GM21360 (cell line): ENCODE results near the gene EXOC3L4.
"Not testable (repeated sequence)": the region's sequence is repeated elsewhere in the genome, so short reads cannot be mapped to it uniquely, and the experiment has no call there.

ENCODE experiments used
- ATAC-seq: cut with Tn5 transposase; IDR thresholded peaks from one replicate; pipeline ENCODE4 v1.9.1; 2021; ENCODE audit warnings: mild to moderate bottlenecking, moderate library complexity; ENCODE audit not compliant: unreplicated experiment

EXOC3L4 gene

DNA sequence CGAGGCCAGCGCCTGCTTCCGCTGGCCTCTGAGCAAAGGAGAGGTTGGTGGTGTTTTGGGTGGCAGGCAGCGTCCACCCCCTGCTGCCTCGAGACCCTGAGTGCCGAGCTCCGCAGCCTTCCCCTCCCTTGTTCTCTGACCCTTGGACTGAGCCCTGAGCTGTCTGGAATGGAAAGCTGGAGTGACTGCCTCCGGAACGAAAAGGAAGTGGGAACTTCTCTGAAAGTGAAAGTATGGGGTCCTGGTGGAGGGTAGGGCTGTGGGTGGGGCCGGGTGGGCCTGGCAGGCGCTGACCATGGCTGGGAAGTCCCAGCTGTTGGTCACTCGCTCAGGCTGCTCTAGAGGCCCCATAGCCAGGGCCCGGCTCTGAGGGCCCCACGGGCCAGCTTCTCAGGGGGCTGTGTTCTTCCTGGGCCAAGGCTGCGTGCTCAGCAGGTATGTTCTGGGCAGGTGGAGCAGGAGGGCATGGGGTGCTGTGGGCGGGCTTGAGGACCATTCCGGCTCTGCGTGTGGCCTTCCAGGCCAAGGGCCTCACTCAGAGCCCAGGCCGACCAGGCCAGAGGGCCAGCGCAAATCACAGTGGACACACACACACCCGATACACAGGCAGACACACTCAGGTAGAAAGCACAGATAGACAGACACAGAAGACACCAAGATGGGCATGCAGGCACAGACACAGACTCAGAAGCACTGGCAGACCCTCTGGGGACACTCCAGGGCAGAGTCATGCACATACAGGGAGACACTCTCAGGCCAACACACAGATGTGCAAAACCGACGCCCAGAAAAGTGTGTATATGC lies at the start of gene EXOC3L4:
TSS of gene EXOC3L4 (plus strand) at position 320 of the 804 bp plus-strand sequence. CDS start 5,495 bp downstream, outside the sequence.
- ATAC-seq, result no peak

DNA sequence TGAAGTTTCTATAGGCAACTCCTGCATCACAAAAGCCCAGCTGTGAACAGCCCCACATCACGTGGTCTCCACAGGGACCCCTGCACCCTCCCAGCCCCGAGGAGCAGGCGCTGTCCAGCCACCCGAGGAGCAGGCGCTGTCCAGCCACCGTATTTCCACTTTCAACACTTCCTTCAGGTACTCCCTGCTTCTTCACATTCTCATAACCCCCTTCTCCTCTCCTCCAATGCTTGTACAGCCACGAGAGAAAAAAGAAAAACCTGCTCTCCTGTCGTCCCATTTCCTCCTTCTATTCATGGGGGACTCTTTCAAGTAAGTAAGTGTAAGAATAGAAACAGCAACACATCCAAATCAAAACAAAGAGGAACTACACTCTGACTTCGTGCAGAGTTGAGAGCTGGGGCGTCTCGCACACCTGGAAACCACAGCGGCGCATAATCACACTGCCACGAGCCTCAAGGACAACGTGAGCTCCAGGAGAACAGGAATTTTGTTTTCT lies 49.1 kb upstream of the EXOC3L4 start:
- no peak for ATAC-seq

DNA sequence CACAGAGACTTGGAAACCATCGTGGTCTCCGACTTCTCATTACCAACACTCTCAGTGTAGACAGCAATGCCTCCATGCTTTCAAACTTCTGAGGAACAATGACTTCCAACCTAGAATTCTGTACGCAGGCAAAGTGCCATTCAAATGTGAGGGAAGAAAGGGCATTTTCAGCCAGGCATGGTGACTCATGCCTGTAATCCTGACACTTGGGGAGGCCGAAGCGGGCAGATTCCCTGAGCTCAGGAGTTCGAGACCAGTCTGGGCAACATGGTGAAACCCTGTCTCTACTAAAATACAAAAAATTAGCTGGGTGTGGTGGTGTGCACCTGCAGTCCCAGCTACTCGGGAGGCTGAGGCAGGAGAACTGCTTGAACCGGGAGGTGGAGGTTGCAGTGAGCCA lies 47.1 kb upstream of the EXOC3L4 start:
- ATAC-seq, result not testable (repeated sequence)

DNA sequence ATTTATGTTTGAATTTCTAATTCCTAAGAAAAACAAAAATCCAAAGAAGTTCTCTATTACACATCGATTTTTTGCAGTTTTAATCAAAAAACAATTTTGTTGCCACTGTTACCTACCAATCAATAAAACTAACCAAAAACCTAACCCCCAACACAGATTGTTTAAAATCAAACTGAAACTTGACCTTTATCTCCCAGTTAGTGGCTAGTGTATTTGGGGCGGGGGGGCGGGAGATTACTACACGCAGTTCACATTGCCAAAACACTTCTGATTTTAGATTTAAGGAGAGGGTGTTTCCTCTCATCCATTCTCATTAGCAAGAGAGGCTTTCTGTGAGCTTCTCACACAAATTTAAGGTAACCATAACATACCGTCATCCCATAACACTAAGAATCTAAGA lies 43.6 kb upstream of the EXOC3L4 start:
- ATAC-seq, result no peak

DNA sequence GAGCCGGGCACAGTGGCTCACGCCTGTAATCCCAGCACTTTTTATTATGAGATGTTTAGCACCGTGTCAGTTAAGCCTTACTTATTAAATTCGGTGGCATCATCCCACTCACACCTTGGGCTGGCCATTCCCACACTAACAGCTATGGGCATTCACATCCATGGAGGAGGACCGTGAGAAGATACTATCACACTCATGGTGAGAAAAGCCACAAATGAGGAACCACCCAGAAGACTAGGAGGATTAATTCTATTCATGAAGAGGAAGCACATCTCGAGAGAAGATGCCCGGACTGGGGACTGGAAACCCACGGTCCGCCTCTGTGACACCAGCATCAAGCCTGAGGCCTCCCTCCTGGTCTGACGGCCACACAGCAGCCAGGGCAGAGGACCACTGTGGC lies 42.1 kb upstream of the EXOC3L4 start:
- no peak for ATAC-seq

DNA sequence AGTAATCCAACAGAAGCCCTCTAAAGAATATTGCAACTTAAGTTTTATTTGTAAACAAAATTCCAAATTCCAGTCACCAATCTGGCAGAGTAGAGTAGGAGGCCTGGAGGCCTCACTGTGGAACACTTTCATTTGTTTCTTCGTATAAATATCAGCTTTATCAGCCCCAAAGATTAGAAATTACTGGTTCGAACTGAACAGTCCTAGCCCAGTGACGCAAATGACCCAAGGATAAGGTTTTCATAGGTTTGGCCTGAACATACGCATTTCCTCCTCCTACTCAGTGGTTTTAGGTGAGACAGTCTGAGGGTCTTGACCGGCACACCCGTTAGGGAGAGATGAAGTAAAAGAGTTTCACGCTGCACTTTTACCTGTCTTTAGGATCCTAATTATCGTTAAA lies 38.8 kb upstream of the EXOC3L4 start:
- ATAC-seq, result no peak

DNA sequence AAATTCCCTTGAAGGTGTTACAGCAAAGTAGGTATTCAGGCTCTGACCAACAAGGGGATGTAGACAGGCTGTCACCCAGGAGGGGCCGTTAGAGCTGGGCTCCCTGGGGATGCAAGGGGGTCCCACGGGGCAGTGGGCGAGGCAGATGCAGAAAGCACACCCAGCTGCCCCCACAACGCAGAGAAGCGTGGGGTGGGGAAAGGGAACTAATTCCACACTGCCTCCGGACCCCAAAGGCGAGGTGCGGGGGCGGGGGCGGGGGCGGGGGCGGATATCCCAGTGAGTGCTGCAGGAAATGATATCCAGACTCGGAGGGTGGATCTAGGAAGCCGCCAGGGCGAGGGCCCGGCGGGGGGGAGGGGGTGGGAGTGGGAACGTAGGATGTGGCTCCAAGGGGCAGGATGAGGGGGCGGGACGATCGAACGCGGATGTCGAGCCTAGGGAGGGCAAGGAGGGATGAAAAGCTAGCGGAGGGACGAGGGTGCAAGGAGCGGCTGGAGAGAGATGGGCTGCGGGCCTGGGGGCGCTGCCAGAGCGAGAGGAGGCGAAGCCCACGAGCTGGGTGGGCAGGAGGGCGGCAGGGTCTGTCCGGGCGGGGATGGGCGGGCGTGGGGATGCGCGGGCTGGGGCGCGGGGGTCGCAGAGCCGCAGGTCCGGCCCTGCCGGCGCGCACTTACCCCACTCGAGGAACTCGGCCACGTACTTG lies 38.0 kb upstream of the EXOC3L4 start:
- peak; percentile 12 for ATAC-seq

DNA sequence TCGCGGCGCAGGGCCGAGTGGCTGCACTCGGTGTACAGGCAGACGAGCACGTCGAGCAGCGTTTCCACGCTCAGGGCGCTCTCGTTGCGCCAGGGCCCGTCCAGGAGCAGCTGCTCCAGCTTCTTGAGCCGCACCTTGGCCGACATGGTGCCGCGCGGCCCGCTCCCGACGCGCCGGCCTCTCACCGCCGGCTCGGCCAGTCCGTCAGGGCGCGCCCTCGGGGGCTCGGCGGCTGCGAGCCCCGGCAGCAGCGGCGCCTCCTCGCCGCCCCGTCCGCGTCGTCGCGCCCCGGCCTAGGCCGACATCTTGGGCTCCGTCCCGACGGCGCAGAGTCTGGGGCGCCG lies 37.5 kb upstream of the EXOC3L4 start:
- peak; percentile 20 for ATAC-seq

DNA sequence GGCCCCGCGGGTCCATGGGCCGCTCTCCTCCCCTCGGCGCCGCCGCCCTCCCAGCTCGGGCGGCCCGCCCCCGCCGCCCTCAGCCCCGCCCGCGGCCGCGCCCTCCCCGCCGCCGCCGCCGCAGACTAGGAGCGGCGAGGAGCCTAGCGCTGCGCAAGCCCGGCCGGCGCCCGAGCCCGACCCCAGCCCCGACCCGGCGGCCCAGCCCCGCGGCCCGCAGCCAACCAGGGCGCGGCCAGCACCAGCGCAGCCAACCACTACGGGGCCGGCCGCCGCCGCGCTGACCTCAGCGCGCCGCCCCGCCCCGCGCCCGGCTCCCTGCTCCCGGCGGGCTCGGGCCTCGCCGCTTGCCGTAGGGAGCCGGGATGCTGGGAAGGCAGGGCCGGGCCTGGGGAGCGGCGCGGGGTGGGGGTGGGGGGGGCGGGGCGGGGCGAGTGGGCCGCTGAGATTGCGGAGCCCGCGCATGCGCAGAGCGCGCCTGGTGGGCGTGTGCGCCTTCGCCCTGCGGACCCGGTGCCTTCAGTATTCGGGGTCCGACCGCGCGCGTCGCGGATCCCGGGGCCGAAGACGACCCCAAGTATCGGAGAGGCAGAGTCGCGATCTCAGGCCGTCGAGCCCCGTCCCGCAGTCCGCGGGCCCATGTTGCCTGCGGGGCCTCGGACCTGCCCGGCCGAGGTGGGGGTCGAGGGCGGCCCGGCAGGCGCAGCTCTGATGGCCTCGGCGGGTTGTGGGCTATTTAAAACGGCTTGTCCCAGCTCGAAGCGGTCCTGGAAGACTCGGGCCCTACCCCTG lies 37.0 kb upstream of the EXOC3L4 start, which contains the start of gene CDC42BPB:
TSS of gene CDC42BPB (minus strand) at position 178 of the 792 bp plus-strand sequence. CDS start 376 bp downstream, outside the sequence.
- ATAC-seq, result peak; percentile 75

DNA sequence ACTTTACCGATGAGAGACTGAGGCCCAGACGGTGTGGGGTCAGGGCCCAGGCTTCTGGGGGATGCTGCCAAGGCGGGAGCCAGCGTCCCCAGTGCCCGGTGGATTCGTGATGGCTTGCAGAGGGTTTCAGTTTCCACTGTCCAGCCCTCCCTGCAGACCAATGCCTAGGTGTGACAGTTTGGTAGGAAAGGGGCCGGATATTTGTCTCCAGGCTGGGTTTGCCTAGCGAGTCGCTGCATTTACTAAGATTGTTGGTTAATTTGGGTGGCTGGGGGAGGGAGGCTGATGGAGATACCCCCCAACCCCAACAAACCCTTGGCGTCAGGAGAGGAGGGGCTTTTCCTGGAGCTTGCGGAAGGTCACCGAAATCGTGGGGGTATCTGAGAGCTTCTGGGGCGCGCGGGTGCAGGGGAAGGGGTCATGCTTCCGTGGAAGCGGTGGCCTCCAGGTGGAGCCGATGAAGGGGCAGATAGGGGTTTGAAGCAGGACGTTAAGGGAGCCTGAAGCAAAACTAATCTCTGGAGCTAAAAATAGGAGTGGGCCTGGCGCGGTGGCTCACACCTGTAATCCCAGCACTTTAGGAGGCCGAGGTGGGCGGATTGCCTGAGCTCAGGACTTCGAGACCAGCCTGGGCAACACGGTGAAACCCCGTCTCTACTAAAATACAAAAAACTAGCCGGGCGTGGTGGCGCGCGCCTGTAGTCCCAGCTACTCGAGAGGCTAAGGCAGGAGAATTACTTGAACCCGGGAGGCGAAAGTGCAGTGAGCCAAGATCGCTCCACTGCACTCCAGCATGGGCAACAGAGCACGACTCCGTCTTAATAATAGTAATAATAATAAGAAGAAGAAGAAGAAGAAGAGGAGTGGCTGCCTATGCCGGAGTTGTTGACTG lies 36.1 kb upstream of the EXOC3L4 start:
- no peak for ATAC-seq

DNA sequence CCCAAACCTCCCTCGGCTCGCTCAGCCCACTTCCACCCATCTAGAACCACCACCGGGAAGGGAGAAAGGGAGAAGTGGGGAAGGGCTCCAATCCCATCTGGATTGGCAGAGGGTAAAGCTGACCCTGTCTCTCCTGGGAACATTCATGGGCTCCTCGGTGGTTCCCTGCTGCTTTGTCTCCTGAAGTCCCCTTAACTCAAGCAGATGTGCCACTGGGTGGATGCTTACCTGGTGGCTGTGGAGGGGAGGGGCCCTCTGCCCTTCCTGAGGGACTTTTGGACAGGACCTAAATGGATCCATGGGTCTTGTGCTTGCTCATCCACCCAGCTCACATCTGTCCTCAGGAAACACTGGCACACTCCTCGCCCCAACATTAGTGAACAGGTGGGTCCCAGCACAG lies 35.0 kb upstream of the EXOC3L4 start:
- ATAC-seq, result no peak

DNA sequence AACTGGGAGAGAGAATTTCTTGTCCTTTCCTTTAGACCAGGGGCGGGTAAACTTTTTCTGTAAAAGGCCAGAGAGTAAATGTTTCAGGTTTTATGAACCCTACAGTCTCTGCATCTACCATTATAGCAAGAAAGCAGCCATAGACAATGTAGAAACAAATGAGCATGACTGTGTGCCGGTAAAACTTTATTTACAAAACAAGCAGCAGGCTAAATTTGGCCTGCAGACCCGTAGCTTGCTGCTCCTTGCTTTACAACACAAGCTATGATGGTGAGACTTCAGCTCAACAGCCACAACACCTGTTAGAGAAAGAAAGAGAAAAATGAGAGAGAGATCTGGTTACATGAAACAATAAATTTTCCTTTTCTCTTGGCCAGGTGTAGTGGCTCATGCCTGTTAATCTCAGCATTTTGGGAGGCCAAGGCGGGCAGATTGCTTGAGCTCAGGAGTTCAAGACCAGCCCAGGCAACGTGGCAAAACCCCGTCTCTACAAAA lies 33.0 kb upstream of the EXOC3L4 start:
- ATAC-seq, result no peak

DNA sequence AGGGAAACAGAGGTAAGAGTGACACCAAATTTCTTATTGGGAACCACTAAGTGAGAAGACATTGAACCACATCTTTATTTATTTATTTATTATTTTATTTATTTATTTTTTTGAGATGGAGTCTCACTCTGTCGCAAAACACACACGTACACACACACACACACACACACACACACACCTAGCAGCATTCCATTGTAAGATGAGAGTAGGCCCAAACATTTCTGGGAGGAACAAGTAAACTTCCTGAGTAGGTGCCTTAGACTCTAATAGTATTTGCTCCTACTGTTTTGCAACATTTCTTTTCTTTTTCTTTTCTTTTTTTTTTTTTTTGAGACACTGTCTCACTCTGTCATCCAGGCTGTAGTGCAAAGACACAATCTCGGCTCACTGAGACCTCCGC lies 30.1 kb upstream of the EXOC3L4 start:
- no peak for ATAC-seq

DNA sequence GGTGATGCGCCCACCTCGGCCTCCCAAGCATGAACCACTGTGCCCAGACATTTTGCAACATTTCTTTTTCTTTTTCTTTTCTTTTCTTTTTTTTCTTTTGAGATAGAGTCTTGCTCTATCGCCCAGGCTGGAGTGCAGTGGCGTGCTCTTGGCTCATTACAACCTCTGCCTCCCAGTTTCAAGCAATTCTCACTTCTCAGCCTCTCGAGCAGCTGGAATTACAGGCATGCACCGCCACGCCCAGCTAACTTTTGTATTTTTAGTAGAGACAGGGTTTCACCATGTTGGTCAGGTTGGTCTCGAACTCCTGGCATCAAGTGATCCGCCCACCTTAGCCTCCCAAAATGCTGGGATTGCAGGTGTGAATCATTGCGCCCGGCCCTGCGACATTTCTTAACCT lies 29.5 kb upstream of the EXOC3L4 start:
- no peak for ATAC-seq

DNA sequence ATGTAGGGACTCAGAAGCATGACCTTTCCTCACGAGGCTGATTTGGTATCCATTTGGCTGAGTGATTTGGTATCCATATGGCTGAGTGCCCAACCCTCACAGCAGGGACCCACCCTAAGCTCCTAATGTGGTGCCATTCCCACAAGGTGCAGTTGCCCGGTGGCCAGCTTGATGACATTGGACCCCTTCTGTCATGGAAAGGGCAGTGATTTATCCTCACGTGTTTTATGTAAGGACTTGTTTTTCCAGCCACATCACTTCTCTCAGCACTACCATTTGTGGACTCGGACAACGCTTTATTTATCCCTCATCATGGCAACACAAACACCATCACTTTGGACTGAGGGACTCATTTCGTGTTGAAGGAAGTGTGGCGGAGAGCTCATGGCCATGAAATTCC lies 28.7 kb upstream of the EXOC3L4 start:
- no peak for ATAC-seq

DNA sequence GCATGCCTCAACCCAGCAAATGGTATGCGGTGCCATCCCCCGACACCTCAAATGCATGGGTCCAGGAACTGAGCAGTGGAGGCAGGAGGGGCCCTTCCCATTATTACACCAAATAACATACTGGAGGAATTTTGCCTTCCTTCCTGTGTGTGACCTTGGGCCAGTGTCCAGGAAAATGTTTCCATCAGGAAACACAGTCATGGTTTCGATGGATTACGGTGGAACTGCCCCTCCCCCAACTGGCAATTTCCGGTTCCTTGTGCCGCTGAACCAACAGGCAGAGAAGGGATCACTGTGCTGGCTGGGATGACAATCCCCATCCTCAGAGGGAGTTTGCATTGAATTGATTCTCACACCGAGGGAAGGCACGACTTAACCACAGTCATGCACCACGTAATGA lies 28.1 kb upstream of the EXOC3L4 start:
- no peak for ATAC-seq

DNA sequence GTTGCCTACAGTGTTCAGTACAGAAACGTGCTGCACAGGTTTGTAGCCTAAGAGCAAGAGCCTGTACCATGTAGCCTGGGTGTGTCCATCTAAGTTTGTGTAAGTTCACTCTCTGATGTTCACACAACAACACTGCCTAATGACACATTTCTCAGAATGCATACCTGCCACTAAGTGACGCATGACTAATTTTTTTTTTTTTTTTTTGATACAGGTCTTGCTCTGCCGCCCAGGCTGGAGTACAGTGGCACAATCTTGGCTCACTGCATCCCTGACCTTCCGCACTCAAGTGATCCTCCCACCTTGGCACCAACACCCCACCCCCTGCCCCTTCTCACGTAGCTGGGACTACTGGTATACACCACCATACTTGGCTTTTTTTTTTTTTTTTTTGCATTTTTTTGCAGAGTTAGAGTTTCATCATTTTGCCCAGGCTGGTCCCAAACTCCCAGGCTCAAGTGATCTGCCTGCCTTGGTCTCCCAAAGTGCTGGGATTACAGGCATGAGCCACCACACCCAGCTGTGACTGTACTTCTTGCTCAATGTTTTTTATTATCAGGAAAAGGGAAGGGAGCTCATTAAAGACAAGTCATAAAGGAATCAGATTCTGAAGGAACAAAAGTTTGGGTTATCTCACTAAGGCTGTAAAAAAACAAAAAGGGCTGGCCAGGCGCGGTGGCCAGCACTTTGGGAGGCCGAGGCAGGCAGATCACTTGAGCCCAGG lies 27.1 kb upstream of the EXOC3L4 start:
- ATAC-seq, result no peak

DNA sequence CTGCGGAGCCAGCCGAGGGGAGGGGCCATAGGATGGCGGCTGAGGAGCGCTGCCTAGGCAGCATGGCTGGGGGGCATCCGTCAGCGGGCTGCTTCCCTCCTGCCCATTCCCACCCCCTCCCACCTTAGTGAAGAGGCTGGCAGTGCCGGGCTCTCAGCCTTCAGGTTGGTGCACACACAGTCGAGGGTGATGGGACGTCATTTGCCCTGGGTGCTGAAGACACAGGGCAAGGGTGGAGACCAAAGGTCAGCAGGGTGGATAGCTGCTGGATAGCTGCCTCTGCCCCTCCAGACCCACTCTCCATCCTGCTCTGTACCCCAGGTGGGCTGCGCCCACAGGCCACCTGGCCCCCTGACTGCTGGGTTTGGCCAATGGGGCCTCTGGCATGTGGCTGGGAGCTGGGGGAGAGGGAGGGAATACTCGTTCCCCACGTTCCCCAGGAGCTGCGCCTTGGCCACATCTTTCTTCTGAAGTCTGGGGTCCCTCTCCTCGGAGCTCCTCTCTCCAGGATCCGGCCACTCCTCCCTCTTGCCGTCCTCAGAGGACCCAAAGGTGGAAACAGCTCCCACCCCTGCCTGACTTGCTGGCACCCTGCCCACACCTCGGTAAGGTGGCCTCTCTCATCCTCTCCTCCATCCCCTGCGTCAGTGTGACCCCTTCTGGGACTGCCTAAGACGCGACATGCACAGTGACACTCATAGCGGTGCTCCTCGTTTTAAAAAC lies 26.0 kb upstream of the EXOC3L4 start:
- no peak for ATAC-seq
